Fibroblast of lung (primary cell): ENCODE measurements around the gene CCDC195. TPM values are rescaled to one million over a fixed set of nuclear protein-coding genes. Genes with fewer than 3 reads are reported as not detected.

Source experiments
- DNase-seq, 2 donors: peaks; one replicate each; pipeline versions ENCODE4 v3.0.0 to v3.0.0-alpha.2; 2010; ENCODE audit warnings: low read depth in 2 of 2
- H2AFZ ChIP-seq: 2 replicates; pipeline ENCODE4 v1.5.1; 2012; ENCODE audit warnings: low read length, control low read depth, inconsistent platforms
- H3K27ac ChIP-seq: 2 replicates; pipeline ENCODE4 v1.5.1; 2011; ENCODE audit warnings: low read length, control low read depth; ENCODE audit not compliant: insufficient read depth
- H3K27me3 ChIP-seq: 2 replicates; pipeline ENCODE4 v1.5.1; 2011; ENCODE audit warnings: mild to moderate bottlenecking, low read length; ENCODE audit not compliant: control insufficient read depth, insufficient read depth
- H3K36me3 ChIP-seq: 2 replicates; pipeline ENCODE4 v1.5.1; 2011; ENCODE audit warnings: low read length; ENCODE audit not compliant: control insufficient read depth, insufficient read depth
- H3K4me1 ChIP-seq: 2 replicates; pipeline ENCODE4 v1.5.1; 2011; ENCODE audit warnings: low read length; ENCODE audit not compliant: control insufficient read depth, insufficient read depth; ENCODE audit errors: extremely low read depth
- H3K4me2 ChIP-seq: 2 replicates; pipeline ENCODE4 v1.5.1; 2011; ENCODE audit warnings: low read length, control low read depth; ENCODE audit not compliant: insufficient read depth; ENCODE audit errors: extremely low read depth
- H3K4me3 ChIP-seq, 4 experiments: fragments of 200-600 bp in 1 of 4; sonication (generic) in 1 of 4; replicated peaks in 1 of 4; 2 replicates each; pipeline ENCODE4 v1.5.1; 2011 to 2016; ENCODE audit warnings: low read length in 4 of 4, low read depth in 3 of 4, mild to moderate bottlenecking in 3 of 4, control low read depth in 2 of 4, inconsistent platforms in 1 of 4, mixed read lengths in 1 of 4; ENCODE audit not compliant: insufficient read depth in 1 of 4; ENCODE audit errors: control extremely low read depth in 1 of 4
- H3K79me2 ChIP-seq: 2 replicates; pipeline ENCODE4 v1.5.1; 2012; ENCODE audit warnings: mild to moderate bottlenecking, low read length, inconsistent platforms; ENCODE audit not compliant: control insufficient read depth, insufficient read depth
- H3K9ac ChIP-seq: 2 replicates; pipeline ENCODE4 v1.5.1; 2011; ENCODE audit warnings: mild to moderate bottlenecking, low read length, control low read depth; ENCODE audit not compliant: insufficient read depth
- H3K9me3 ChIP-seq: 2 replicates; pipeline ENCODE4 v1.5.1; 2012; ENCODE audit warnings: low read depth, low read length; ENCODE audit not compliant: control insufficient read depth, insufficient read depth
- H4K20me1 ChIP-seq: 2 replicates; pipeline ENCODE4 v1.5.1; 2011; ENCODE audit warnings: low read length; ENCODE audit not compliant: control insufficient read depth, insufficient read depth; ENCODE audit errors: extremely low read depth
- EZH2 ChIP-seq: IDR thresholded peaks from 2 replicates; pipeline ENCODE4 v1.5.1; 2012; ENCODE audit warnings: low read length, control low read depth, mild to moderate bottlenecking; ENCODE audit errors: missing control alignments
- polyA minus RNA-seq: library from RNA; depleted of rRNA, polyadenylated mRNA; stranded (reverse); fragments of >200 nt; gene quantifications from 2 replicates; pipeline ENCODE4 v1.2.3, GENCODE V29; 2011; ENCODE audit warnings: low replicate concordance
- polyA plus RNA-seq, 2 donors: library from polyadenylated mRNA; depleted of rRNA in 1 of 2; stranded (reverse) in 1 of 2; unstranded in 1 of 2; fragments of >200 nt; gene quantifications; 2 replicates each; pipeline ENCODE4 v1.2.1, GENCODE V29; 2011 to 2012; ENCODE audit warnings: missing spikeins in 1 of 2
- total RNA-seq: library from RNA; depleted of rRNA; stranded (reverse); fragments of >200 nt; gene quantifications from 2 replicates; pipeline ENCODE4 v1.2.1, GENCODE V29; 2014
- TF ChIP-seq, protein P1 (sequence below), 2 donors: IDR thresholded peaks in 1 of 2; conservative IDR thresholded peaks in 1 of 2; 1 replicate in 1 of 2; 2 replicates in 1 of 2; pipeline ENCODE4 v1.5.1; 2011 to 2012; ENCODE audit warnings: low read length in 2 of 2, control low read depth in 1 of 2, inconsistent platforms in 1 of 2, low read depth in 1 of 2, mild to moderate bottlenecking in 1 of 2

Gene CCDC195, protein sequence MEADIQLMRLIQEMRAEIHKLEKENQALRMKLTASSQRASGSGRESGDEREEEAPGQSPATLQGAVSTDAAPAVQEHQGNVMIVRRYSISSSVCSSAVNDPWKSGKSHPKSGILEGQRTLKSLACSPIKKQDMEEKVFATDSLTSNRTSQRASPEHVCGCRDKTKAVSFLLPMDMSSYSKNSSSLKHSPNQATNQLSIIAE
- total RNA-seq (not detected in 2 replicates), polyA plus RNA-seq (not detected in 2 replicates), polyA minus RNA-seq (not detected in 2 replicates)
- not detected in 2 replicates for polyA plus RNA-seq (2012)

DNA sequence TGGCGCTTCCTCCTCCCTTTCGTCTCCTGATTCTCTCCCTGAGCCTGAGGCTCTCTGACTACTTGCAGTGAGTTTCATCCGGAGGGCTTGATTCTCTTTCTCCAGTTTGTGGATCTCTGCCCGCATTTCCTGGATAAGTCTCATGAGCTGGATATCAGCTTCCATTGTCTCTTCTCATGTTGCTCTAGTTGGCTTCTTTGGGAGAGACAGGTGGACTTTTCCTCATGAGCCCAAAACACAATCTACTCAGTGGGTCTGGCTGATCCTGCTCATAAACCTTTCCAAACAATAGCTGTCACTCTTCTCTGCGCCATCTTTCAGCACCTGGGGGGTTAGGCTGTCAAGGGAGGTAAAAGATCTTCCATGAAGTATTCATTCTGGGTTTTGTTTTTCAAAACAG is at the start of gene CCDC195:
TSS of gene CCDC195 (minus strand) at position 165 of the 400 bp plus-strand sequence. CDS start at position 165, 0 bp downstream.
- Histone ChIP-seq H2AFZ (no peak within 1 kb of the TSS), H4K20me1 (no peaks in the 10 kb centered on the region), H3K79me2 (no peaks in the 10 kb centered on the region), H3K9ac (no peak within 1 kb of the TSS), H3K27me3 (no peaks in the 10 kb centered on the region), H3K4me2 (no peak within 1 kb of the TSS), H3K4me1 (no peaks in the 10 kb centered on the region), H3K4me3 (no peak within 1 kb of the TSS), H3K9me3 (no peaks in the 10 kb centered on the region), H3K36me3 (no peaks in the 10 kb centered on the region), H3K27ac (no peak within 1 kb of the TSS)
- TF ChIP-seq, protein P1, sequence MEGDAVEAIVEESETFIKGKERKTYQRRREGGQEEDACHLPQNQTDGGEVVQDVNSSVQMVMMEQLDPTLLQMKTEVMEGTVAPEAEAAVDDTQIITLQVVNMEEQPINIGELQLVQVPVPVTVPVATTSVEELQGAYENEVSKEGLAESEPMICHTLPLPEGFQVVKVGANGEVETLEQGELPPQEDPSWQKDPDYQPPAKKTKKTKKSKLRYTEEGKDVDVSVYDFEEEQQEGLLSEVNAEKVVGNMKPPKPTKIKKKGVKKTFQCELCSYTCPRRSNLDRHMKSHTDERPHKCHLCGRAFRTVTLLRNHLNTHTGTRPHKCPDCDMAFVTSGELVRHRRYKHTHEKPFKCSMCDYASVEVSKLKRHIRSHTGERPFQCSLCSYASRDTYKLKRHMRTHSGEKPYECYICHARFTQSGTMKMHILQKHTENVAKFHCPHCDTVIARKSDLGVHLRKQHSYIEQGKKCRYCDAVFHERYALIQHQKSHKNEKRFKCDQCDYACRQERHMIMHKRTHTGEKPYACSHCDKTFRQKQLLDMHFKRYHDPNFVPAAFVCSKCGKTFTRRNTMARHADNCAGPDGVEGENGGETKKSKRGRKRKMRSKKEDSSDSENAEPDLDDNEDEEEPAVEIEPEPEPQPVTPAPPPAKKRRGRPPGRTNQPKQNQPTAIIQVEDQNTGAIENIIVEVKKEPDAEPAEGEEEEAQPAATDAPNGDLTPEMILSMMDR (conservative IDR thresholded peaks at IDR 0.05 in 1 of 2, IDR thresholded peaks at IDR 0.05 in 1 of 2; ENCODE audit: low read depth in 1 of 2, low read length in 2 of 2), result no peak
- no peak for TF ChIP-seq EZH2
- DNase-seq, result no peak

DNA sequence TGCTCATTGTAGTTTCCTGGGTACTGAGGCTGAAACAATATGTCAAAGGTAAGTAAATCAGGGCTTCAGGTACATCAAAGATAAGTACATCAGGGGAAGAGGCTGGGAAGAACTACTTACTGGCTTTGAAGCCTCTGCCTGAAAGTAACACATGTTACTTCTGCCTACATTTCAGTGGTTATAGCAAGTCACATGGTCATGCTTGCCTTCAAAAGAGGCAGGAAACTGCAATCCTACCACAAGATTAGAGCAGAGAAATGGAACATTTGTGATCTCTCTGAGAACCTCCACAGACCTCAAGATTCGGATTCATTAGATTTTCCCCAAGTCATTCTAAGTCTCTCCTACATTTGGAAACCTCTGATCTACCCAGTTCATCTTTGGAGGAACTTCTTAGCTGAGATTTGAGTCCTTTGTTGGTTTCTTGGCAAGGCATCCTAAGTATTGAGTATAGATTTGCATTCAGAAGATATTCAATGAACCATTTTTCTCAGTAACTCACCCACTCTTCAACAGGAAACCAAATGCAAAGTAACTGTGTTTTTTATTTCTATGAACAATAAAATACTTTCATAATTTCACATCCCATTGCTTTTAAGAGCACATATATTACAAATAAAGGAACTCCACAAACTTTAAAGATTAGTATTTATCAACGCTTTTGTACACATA is 48.5 kb upstream of the CCDC195 start:
- Histone ChIP-seq H4K20me1 (no peaks in the 10 kb centered on the region), H3K27me3 (no peaks in the 10 kb centered on the region), H3K9ac (no peak overlapping the region), H3K4me1 (no peaks in the 10 kb centered on the region), H3K79me2 (no peaks in the 10 kb centered on the region), H3K4me2 (no peak overlapping the region), H3K4me3 (no peak overlapping the region), H3K36me3 (peaks cover 2% of the 10 kb centered on the region), H3K9me3 (no peaks in the 10 kb centered on the region), H2AFZ (no peak overlapping the region), H3K27ac (no peak overlapping the region)
- DNase-seq, result no peak
- TF ChIP-seq, protein P1 (conservative IDR thresholded peaks at IDR 0.05 in 1 of 2, IDR thresholded peaks at IDR 0.05 in 1 of 2; ENCODE audit: low read depth in 1 of 2, low read length in 2 of 2), result no peak
- no peak for TF ChIP-seq EZH2

DNA sequence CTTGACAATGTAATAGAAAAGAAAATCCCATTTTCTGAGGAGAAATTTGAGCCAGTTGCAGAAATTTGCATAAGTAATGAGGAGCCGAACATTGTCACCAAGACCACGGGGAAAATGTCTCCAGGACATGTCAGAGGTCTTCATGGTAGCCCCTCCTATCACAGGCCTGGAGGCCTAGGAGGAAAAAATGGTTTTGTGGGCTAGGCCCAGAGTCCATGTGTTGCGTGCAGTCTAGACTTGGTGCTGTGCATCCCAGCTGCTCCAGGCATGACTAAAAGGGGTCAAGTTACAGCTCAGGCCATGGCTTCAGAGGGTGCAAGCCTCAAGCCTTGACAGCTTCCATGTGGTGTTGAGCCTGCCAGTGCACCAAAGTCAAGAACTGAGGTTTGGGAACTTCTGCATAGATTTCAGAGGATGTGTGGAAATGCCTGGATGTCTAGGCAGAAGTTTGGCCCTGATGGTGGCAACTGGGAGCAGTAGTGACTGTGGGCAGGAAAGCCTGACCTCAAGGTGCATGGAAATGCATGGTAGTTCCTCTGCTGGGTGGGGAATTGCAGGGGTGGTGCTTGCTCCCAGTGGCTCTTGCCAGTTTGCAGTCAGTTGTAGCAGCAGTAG is 41.9 kb upstream of the CCDC195 start:
- no peak overlapping the region for H3K4me3 ChIP-seq
- TF ChIP-seq, protein P1 (conservative IDR thresholded peaks at IDR 0.05 in 1 of 2, IDR thresholded peaks at IDR 0.05 in 1 of 2; ENCODE audit: low read depth in 1 of 2, low read length in 2 of 2), result no peak
- no peak for TF ChIP-seq EZH2
- H3K27me3 ChIP-seq, result no peaks in the 10 kb centered on the region
- no peak overlapping the region for H3K9ac ChIP-seq
- no peak overlapping the region for H3K4me2 ChIP-seq
- H3K9me3 ChIP-seq, result peaks cover 2% of the 10 kb centered on the region
- no peak overlapping the region for H2AFZ ChIP-seq
- H3K36me3 ChIP-seq, result peaks cover 7% of the 10 kb centered on the region
- no peak overlapping the region for H3K27ac ChIP-seq
- H4K20me1 ChIP-seq, result no peaks in the 10 kb centered on the region
- no peaks in the 10 kb centered on the region for H3K4me1 ChIP-seq
- no peaks in the 10 kb centered on the region for H3K79me2 ChIP-seq
- DNase-seq, result no peak
